ENCODE measurements around the gene WLS.

WLS gene

DNA sequence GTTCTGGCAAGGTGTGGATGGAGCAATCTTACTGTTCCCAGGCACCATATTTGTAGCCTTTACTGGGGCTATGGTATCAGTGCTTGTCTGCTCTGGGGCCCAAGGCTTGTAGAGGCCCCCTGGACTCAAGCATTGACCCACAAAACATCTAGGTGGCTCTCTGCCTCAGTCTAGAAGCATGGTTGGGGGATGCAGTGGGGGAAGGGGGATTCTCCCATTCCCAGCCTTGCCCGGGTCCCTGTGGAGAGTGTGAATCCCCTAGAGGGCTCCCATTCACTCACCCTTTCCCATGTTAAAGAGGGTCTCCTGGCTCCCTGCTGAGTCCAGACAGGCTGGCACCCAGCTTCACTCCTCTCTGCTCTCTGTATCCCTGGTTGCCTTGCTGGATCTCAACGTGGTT, 153.7 kb downstream of the WLS start:
- no peak overlapping the region for H3K4me3 ChIP-seq (ENCODE audit: control insufficient read depth, low read depth, low read length)
- no peak for DNase-seq (ENCODE audit: low read depth)
- TF ChIP-seq, protein P1, sequence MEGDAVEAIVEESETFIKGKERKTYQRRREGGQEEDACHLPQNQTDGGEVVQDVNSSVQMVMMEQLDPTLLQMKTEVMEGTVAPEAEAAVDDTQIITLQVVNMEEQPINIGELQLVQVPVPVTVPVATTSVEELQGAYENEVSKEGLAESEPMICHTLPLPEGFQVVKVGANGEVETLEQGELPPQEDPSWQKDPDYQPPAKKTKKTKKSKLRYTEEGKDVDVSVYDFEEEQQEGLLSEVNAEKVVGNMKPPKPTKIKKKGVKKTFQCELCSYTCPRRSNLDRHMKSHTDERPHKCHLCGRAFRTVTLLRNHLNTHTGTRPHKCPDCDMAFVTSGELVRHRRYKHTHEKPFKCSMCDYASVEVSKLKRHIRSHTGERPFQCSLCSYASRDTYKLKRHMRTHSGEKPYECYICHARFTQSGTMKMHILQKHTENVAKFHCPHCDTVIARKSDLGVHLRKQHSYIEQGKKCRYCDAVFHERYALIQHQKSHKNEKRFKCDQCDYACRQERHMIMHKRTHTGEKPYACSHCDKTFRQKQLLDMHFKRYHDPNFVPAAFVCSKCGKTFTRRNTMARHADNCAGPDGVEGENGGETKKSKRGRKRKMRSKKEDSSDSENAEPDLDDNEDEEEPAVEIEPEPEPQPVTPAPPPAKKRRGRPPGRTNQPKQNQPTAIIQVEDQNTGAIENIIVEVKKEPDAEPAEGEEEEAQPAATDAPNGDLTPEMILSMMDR (IDR thresholded peaks at IDR 0.05; ENCODE audit: control insufficient read depth, insufficient read depth, low read depth, low read length, missing control alignments): no peak
